T-helper 2 cell treated with Interferon-gamma antibody and Interleukin-4, amounts not matched to agents 5 μg/mL and 100 μg/mL, for 36 hours (primary cell): ENCODE data around the gene JCAD.
"Not testable (repeated sequence)": the region's sequence is repeated elsewhere in the genome, so short reads cannot be mapped to it uniquely, and the experiment has no call there.

Experiments used
- DNase-seq: peaks from one replicate; pipeline ENCODE4 v3.0.0; 2021; ENCODE audit warnings: low spot score
- H3K27ac Mint-ChIP-seq: one replicate; pipeline ENCODE4 v1.8.0; 2021; ENCODE audit warnings: mild to moderate bottlenecking, mixed read lengths
- H3K27me3 Mint-ChIP-seq: one replicate; pipeline ENCODE4 v1.8.0; 2021; ENCODE audit warnings: low read depth, mixed read lengths
- H3K36me3 Mint-ChIP-seq: one replicate; pipeline ENCODE4 v1.8.0; 2021; ENCODE audit warnings: low read depth, mixed read lengths
- H3K4me1 Mint-ChIP-seq: one replicate; pipeline ENCODE4 v1.8.0; 2021; ENCODE audit warnings: low read depth, mixed read lengths
- H3K4me3 Mint-ChIP-seq: one replicate; pipeline ENCODE4 v1.8.0; 2022; ENCODE audit warnings: mild to moderate bottlenecking, moderate library complexity, mixed read lengths
- H3K9me3 Mint-ChIP-seq: one replicate; pipeline ENCODE4 v1.8.0; 2021; ENCODE audit warnings: mixed read lengths

JCAD gene

DNA sequence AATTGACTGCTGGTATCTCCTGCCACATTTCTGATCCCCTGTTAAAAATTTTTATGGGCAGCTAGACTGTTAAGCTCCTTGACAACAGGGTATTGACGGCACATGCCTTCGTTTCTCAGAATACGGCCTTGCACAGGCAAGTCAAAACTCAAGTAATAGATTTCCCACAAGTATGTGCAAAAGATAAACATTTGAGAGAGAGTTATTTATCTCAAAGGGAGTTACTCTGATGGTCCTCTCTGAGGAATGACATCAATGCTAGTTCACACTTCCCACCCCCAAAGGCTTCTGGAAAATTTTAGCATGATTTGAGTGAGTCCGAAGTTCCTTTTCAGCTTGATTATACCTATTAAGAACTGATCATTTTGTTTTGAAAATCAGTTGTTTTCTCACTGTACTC lies 71.9 kb downstream of the JCAD start:
- H3K4me3 Mint-ChIP-seq: no peak overlapping the region
- H3K36me3 Mint-ChIP-seq: peaks cover 3% of the 10 kb centered on the region
- H3K27me3 Mint-ChIP-seq: peaks cover 6% of the 10 kb centered on the region
- no peaks in the 10 kb centered on the region for H3K4me1 Mint-ChIP-seq
- no peak overlapping the region for H3K27ac Mint-ChIP-seq
- DNase-seq: no peak
- peaks cover 12% of the 10 kb centered on the region for H3K9me3 Mint-ChIP-seq

DNA sequence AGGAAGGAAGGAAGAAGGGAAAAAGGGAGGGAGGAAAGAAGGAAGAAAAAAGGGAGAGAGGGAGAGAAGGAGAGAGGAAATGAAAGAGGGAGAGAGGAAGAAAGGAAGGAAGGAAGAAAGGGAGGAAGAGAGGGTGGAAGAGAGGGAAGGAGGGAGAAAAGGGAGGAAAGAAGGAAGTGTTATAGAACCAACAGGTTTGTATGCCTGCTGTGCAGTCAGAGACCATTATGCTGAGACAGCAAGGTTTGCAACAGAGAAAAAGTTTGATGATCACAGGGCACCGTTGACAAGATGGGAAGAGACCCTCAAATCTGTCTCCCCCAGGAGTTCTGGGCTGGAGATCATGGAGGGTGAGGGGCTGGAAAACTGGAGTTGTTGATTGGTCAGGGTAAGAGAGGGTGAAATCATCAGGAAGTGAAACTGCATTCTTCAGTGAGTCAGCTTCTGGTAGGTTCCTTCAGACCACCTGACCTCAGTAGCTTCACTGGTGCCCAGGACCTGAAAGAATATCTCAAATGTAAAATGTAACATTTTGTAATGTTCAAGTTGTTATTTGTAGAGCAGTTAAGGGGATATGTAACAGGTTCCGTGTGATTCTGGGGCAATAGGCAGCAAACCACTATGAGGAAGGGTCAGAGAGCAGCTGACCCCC lies 76.3 kb downstream of the JCAD start:
- no peak for DNase-seq
- Mint-ChIP-seq H3K4me3 (no peak overlapping the region), H3K9me3 (peaks cover 19% of the 10 kb centered on the region), H3K27ac (no peak overlapping the region), H3K36me3 (peaks cover 5% of the 10 kb centered on the region), H3K4me1 (no peaks in the 10 kb centered on the region), H3K27me3 (peaks cover 3% of the 10 kb centered on the region)

DNA sequence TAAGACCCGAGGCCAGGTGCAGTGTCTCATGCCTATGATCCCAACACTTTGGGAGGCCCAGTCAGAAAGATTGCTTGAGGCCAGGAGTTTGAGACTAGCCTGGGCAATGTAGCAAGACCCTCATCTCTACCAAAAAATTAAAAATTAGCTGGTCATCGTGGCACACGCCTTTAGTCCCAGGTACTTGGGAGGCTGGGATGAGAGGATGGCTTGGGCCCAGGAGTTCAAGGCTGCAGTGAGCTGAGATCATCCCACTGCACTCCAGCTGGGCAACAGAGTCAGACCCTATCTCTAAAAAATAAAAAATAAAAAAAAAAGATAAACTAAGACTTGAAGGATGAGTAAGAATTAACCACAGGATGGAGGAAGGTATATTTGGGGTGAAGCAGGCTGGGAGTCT lies 77.9 kb downstream of the JCAD start:
- H3K9me3 Mint-ChIP-seq: peaks cover 19% of the 10 kb centered on the region
- peaks cover 5% of the 10 kb centered on the region for H3K36me3 Mint-ChIP-seq
- H3K27me3 Mint-ChIP-seq: peaks cover 10% of the 10 kb centered on the region
- H3K4me3 Mint-ChIP-seq: no peak overlapping the region
- no peak overlapping the region for H3K27ac Mint-ChIP-seq
- no peak for DNase-seq
- no peaks in the 10 kb centered on the region for H3K4me1 Mint-ChIP-seq

- peaks cover 15% of the 10 kb centered on the region for H3K27me3 Mint-ChIP-seq
- H3K27ac Mint-ChIP-seq: no peak overlapping the region
- peaks cover 5% of the 10 kb centered on the region for H3K36me3 Mint-ChIP-seq
- H3K4me3 Mint-ChIP-seq: no peak overlapping the region
- H3K9me3 Mint-ChIP-seq: peaks cover 19% of the 10 kb centered on the region
- no peak for DNase-seq
- H3K4me1 Mint-ChIP-seq: no peaks in the 10 kb centered on the region
Measured at GRCh38 chr10:29980084-29980483, 79.3 kb downstream of the JCAD start.

DNA sequence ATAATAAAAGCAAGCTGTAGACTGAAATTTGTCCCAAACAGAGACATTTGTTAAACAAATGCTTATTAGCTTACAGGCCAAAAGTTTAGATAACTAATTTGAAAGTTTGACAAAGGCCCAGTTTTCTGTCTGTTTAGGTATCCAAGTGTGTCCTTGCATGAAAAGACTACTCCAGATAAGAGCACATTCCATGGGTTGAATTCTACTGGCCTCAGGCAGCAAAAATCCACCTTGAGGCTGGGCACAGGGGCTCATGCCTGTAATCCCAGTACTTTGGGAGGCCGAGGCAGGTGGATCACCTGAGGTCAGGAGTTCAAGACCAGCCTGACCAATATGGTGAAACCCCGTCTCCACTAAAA lies 80.0 kb downstream of the JCAD start:
- not testable (repeated sequence) for DNase-seq, H3K4me3 Mint-ChIP-seq, H3K4me1 Mint-ChIP-seq, H3K27ac Mint-ChIP-seq, H3K36me3 Mint-ChIP-seq
- H3K27me3 Mint-ChIP-seq: peaks cover 21% of the 10 kb centered on the region
- H3K9me3 Mint-ChIP-seq: peaks cover 19% of the 10 kb centered on the region

- Mint-ChIP-seq H3K9me3 (peaks cover 5% of the 10 kb centered on the region), H3K4me1 (no peaks in the 10 kb centered on the region), H3K27ac (no peak overlapping the region), H3K27me3 (peaks cover 25% of the 10 kb centered on the region), H3K36me3 (no peaks in the 10 kb centered on the region), H3K4me3 (no peak overlapping the region)
- no peak for DNase-seq
Measured at GRCh38 chr10:29977171-29977570, 82.2 kb downstream of the JCAD start.

GRCh38 chr10:29976134-29976533 lies 83.3 kb downstream of the JCAD start:
- Mint-ChIP-seq H3K4me3 (no peak overlapping the region), H3K36me3 (no peaks in the 10 kb centered on the region), H3K27me3 (peaks cover 27% of the 10 kb centered on the region), H3K9me3 (no peaks in the 10 kb centered on the region), H3K27ac (no peak overlapping the region), H3K4me1 (no peaks in the 10 kb centered on the region)
- DNase-seq: no peak

- no peaks in the 10 kb centered on the region for H3K4me1 Mint-ChIP-seq
- no peaks in the 10 kb centered on the region for H3K9me3 Mint-ChIP-seq
- no peak for DNase-seq
- no peaks in the 10 kb centered on the region for H3K36me3 Mint-ChIP-seq
- no peak overlapping the region for H3K27ac Mint-ChIP-seq
- peaks cover 29% of the 10 kb centered on the region for H3K27me3 Mint-ChIP-seq
- no peak overlapping the region for H3K4me3 Mint-ChIP-seq
Measured at GRCh38 chr10:29974773-29975172, 84.6 kb downstream of the JCAD start.

- H3K36me3 Mint-ChIP-seq: no peaks in the 10 kb centered on the region
- no peaks in the 10 kb centered on the region for H3K4me1 Mint-ChIP-seq
- no peaks in the 10 kb centered on the region for H3K9me3 Mint-ChIP-seq
- no peak overlapping the region for H3K27ac Mint-ChIP-seq
- no peak overlapping the region for H3K4me3 Mint-ChIP-seq
- H3K27me3 Mint-ChIP-seq: peaks cover 29% of the 10 kb centered on the region
- no peak for DNase-seq
Measured at GRCh38 chr10:29973921-29974320, 85.5 kb downstream of the JCAD start.

DNA sequence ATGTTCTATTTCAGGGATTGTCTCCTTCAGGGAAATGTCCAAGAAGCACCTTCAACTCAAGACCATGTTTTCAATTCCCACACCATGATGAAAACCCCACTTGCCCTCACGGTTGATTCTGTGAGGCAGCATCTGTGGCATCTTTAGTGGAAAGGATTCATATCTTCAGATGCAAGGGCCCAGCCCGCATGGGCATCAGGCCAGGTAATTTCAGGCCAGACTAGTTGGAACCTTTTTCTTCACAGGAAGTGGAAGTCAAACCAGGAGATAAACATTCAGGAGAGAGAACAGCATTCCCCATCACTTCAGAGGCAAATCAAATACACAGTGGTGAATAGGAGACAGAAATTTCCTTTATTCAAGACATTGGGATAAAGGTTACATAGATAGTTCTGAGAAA lies 88.8 kb downstream of the JCAD start:
- H3K4me1 Mint-ChIP-seq: no peaks in the 10 kb centered on the region
- no peaks in the 10 kb centered on the region for H3K9me3 Mint-ChIP-seq

DNA sequence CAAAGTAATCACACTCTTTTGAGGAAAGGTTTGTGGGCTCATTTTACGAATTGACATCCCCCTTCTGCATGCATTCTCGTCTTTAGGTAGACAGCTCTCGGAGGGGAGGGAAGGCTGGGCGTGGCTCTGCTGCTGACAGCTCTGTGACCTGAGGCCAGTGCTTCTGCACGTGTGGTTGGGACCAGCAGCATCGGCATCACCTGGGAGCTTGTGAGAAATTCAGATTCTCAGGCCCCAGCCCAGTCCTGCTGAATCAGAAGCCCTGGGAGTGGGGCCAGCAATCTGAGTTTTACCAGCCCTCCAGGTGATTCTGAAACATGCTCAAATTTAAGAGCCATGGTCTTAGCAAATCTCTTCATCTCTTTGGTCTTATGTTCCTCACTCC lies 89.4 kb downstream of the JCAD start:
- Mint-ChIP-seq H3K4me3 (no peak overlapping the region), H3K27ac (no peak overlapping the region), H3K27me3 (peaks cover 13% of the 10 kb centered on the region)

More for the DNA sequence above, 88.8 kb downstream of the JCAD start:
- Mint-ChIP-seq H3K27ac (no peak overlapping the region), H3K27me3 (peaks cover 17% of the 10 kb centered on the region), H3K36me3 (no peaks in the 10 kb centered on the region), H3K4me3 (no peak overlapping the region)
- DNase-seq: no peak

DNA sequence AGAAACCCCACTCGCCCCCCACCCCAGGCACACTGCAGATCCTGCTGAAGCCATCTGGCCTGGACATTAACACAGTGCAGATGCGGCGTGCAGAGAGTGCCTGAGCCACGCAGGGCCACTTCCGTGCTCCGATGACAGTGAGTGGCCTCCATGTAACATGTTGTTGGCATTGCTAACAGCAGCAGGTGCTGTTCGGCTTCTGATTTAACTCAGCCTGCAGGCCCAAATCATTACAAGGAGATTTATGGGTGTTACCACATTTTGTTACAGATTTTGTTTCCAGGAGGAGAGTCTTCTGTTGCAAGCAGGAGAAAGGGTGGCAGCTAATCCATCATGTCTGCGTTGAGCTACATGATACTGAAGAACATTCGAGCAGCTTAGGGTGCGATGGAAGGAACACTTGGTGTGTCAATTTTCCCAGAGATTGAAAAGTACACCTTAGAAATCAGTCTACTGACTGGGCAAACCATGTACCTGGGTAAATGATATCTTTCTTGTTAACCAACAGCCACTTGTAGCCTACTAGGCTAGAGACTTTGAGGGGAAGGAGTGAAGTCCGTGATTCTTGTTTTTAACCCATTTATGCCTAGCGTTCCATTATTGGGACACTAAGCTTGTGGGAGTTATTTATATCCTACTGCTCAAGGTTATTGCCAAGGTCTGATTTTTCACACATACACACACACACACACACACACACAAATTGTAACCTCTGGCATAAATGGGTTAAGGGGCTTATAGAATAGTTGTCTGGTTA lies 90.0 kb downstream of the JCAD start:
- DNase-seq: no peak
- no peak overlapping the region for H3K4me3 Mint-ChIP-seq
- H3K9me3 Mint-ChIP-seq: no peaks in the 10 kb centered on the region
- H3K4me1 Mint-ChIP-seq: no peaks in the 10 kb centered on the region
- H3K27ac Mint-ChIP-seq: no peak overlapping the region
- H3K27me3 Mint-ChIP-seq: peaks cover 8% of the 10 kb centered on the region
- no peaks in the 10 kb centered on the region for H3K36me3 Mint-ChIP-seq

More for the DNA sequence above, 89.4 kb downstream of the JCAD start:
- H3K9me3 Mint-ChIP-seq: no peaks in the 10 kb centered on the region
- no peaks in the 10 kb centered on the region for H3K36me3 Mint-ChIP-seq
- no peak for DNase-seq
- H3K4me1 Mint-ChIP-seq: no peaks in the 10 kb centered on the region

DNA sequence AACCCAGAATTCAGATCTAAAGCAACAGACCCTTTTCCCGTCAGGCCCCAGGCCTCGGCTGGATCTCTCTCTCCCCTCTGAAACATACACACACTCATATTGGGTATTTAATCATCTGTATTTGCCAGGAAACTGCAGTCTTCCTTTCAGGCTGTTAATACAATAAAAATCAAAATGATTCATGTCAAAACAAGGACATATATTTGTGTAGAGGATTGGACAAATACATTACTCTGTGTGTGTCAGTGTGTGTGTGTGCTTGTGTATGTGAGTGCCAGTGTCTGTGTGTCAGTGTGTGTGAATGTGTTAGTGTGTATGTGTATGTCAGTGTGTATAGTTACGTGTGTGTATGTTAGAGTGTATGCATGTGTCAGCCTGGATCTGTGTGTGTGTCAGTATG lies 90.8 kb downstream of the JCAD start:
- Mint-ChIP-seq H3K27ac (no peak overlapping the region), H3K36me3 (no peaks in the 10 kb centered on the region), H3K27me3 (peaks cover 7% of the 10 kb centered on the region), H3K9me3 (no peaks in the 10 kb centered on the region), H3K4me3 (no peak overlapping the region), H3K4me1 (no peaks in the 10 kb centered on the region)
- DNase-seq: no peak

- H3K4me3 Mint-ChIP-seq: no peak overlapping the region
- peaks cover 5% of the 10 kb centered on the region for H3K27me3 Mint-ChIP-seq
- H3K9me3 Mint-ChIP-seq: no peaks in the 10 kb centered on the region
- H3K4me1 Mint-ChIP-seq: no peaks in the 10 kb centered on the region
- no peak overlapping the region for H3K27ac Mint-ChIP-seq
- no peak for DNase-seq
- no peaks in the 10 kb centered on the region for H3K36me3 Mint-ChIP-seq
Measured at GRCh38 chr10:29966269-29966668, 93.1 kb downstream of the JCAD start.
